Astrocyte (in vitro differentiated cells and primary cell): ENCODE results near the gene ABHD18.
"Not testable (repeated sequence)": the region's sequence is repeated elsewhere in the genome, so short reads cannot be mapped to it uniquely, and the experiment has no call there.

Source experiments
- EZH2 ChIP-seq: IDR thresholded peaks from 2 replicates; pipeline ENCODE4 v1.6.1; 2012; ENCODE audit warnings: mild to moderate bottlenecking, low read length, inconsistent platforms; ENCODE audit not compliant: insufficient read depth
- TF ChIP-seq, protein P1 (sequence below): IDR thresholded peaks from 2 replicates; pipeline ENCODE4 v1.5.1; 2011; ENCODE audit warnings: low read depth, mild to moderate bottlenecking, inconsistent platforms, low read length, moderate library complexity; ENCODE audit not compliant: insufficient read depth

- TF ChIP-seq, protein P1, sequence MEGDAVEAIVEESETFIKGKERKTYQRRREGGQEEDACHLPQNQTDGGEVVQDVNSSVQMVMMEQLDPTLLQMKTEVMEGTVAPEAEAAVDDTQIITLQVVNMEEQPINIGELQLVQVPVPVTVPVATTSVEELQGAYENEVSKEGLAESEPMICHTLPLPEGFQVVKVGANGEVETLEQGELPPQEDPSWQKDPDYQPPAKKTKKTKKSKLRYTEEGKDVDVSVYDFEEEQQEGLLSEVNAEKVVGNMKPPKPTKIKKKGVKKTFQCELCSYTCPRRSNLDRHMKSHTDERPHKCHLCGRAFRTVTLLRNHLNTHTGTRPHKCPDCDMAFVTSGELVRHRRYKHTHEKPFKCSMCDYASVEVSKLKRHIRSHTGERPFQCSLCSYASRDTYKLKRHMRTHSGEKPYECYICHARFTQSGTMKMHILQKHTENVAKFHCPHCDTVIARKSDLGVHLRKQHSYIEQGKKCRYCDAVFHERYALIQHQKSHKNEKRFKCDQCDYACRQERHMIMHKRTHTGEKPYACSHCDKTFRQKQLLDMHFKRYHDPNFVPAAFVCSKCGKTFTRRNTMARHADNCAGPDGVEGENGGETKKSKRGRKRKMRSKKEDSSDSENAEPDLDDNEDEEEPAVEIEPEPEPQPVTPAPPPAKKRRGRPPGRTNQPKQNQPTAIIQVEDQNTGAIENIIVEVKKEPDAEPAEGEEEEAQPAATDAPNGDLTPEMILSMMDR: not testable (repeated sequence)
- TF ChIP-seq EZH2: not testable (repeated sequence)
Measured at GRCh38 chr4:127970925-127971324, 5.7 kb downstream of the ABHD18 start.
